Nephron progenitor cell (in vitro differentiated cells): Measurements from ENCODE around the gene IER3IP1.
A peak's percentile ranks its signal among the peaks of the same experiment; 100 is the strongest.

ENCODE experiments used
- DNase-seq: peaks from one replicate; pipeline ENCODE4 v3.0.0; 2021
- H3K27ac Mint-ChIP-seq: 2 replicates; pipeline ENCODE4 v1.8.0; 2021; ENCODE audit warnings: mild to moderate bottlenecking, moderate library complexity, mixed read lengths
- H3K27me3 Mint-ChIP-seq: 2 replicates; pipeline ENCODE4 v1.8.0; 2021; ENCODE audit warnings: mild to moderate bottlenecking, low read depth, mixed read lengths; ENCODE audit not compliant: poor library complexity
- H3K36me3 Mint-ChIP-seq: 2 replicates; pipeline ENCODE4 v1.8.0; 2021; ENCODE audit warnings: low read depth, mixed read lengths
- H3K4me1 Mint-ChIP-seq: 2 replicates; pipeline ENCODE4 v1.8.0; 2021; ENCODE audit warnings: mixed read lengths
- H3K4me3 Mint-ChIP-seq: 2 replicates; pipeline ENCODE4 v1.8.0; 2021; ENCODE audit warnings: mild to moderate bottlenecking, moderate library complexity, mixed read lengths
- H3K9me3 Mint-ChIP-seq: 2 replicates; pipeline ENCODE4 v1.8.0; 2021; ENCODE audit warnings: mild to moderate bottlenecking, moderate library complexity, mixed read lengths
- CTCF ChIP-seq: fragments of 200-600 bp; sonication (generic); IDR thresholded peaks from 2 replicates; pipeline ENCODE4 v1.5.0; 2021; ENCODE audit warnings: antibody characterized with exemption

IER3IP1 gene

DNA sequence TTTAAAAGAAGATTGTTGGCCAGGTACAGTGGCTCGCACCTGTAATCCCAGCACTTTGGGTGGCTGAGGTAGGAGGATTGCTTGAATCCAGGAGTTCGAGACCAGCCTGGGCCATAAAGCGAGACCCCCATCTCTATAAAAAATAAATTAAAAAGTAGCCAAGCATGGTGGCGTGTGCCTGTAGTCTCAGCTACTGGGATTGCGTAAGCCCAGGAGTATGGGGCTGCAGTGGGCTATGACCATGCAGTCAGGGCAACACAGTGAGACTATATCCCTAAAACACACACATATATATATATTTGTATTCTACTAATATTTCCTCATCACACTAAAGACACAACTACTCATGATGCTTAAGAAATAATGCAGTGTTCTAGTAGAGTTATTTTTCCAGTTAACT lies 33.0 kb downstream of the IER3IP1 start:
- DNase-seq, result no peak
- H3K27ac Mint-ChIP-seq, result no peak overlapping the region
- peaks cover 48% of the 10 kb centered on the region for H3K36me3 Mint-ChIP-seq
- no peaks in the 10 kb centered on the region for H3K9me3 Mint-ChIP-seq
- H3K4me1 Mint-ChIP-seq, result no peaks in the 10 kb centered on the region
- H3K4me3 Mint-ChIP-seq, result no peak overlapping the region
- H3K27me3 Mint-ChIP-seq, result no peaks in the 10 kb centered on the region
- TF ChIP-seq CTCF, result no peak

GRCh38 chr18:47141289-47141688 lies 34.9 kb downstream of the IER3IP1 start:
- H3K27ac Mint-ChIP-seq, result peak overlapping the region; percentile 57
- H3K4me3 Mint-ChIP-seq, result no peak overlapping the region
- DNase-seq, result no peak
- no peaks in the 10 kb centered on the region for H3K27me3 Mint-ChIP-seq
- no peak for TF ChIP-seq CTCF
- H3K36me3 Mint-ChIP-seq, result peaks cover 48% of the 10 kb centered on the region
- H3K4me1 Mint-ChIP-seq, result no peaks in the 10 kb centered on the region
- H3K9me3 Mint-ChIP-seq, result no peaks in the 10 kb centered on the region

DNA sequence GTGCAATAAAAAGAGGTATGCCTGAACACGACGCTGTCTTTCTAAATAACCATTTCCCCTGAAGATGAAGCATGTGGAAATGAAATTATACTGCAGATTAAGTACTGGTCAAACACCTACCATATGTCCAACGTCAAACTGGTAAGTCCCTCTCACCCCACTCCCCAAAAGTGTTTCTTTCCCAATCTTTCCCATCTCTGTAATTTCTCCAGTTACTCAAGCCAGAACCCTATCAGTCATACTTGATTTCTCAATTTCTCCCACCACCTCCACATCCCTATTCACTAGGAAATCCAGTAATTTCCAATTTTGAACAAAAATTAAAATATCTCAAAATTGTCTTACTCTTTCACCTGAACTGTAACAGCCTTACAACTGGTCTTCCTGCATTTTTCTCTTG lies 55.0 kb downstream of the IER3IP1 start:
- H3K27ac Mint-ChIP-seq, result no peak overlapping the region
- H3K27me3 Mint-ChIP-seq, result no peaks in the 10 kb centered on the region
- H3K36me3 Mint-ChIP-seq, result peaks cover 59% of the 10 kb centered on the region
- H3K4me3 Mint-ChIP-seq, result no peak overlapping the region
- H3K9me3 Mint-ChIP-seq, result no peaks in the 10 kb centered on the region
- no peak for DNase-seq
- no peaks in the 10 kb centered on the region for H3K4me1 Mint-ChIP-seq
- TF ChIP-seq CTCF, result no peak

- Mint-ChIP-seq H3K36me3 (peaks cover 57% of the 10 kb centered on the region), H3K27ac (no peak overlapping the region), H3K9me3 (no peaks in the 10 kb centered on the region), H3K27me3 (no peaks in the 10 kb centered on the region), H3K4me1 (no peaks in the 10 kb centered on the region), H3K4me3 (no peak overlapping the region)
- no peak for DNase-seq
- TF ChIP-seq CTCF, result no peak
Observed at GRCh38 chr18:47120428-47120827, 55.7 kb downstream of the IER3IP1 start.

- DNase-seq, result no peak
- no peaks in the 10 kb centered on the region for H3K27me3 Mint-ChIP-seq
- H3K36me3 Mint-ChIP-seq, result peaks cover 55% of the 10 kb centered on the region
- no peaks in the 10 kb centered on the region for H3K9me3 Mint-ChIP-seq
- TF ChIP-seq CTCF, result no peak
- H3K27ac Mint-ChIP-seq, result no peak overlapping the region
- no peaks in the 10 kb centered on the region for H3K4me1 Mint-ChIP-seq
- no peak overlapping the region for H3K4me3 Mint-ChIP-seq
Observed at GRCh38 chr18:47118981-47119380, 57.2 kb downstream of the IER3IP1 start.

GRCh38 chr18:47115205-47115604 lies 61.0 kb downstream of the IER3IP1 start:
- H3K4me3 Mint-ChIP-seq, result no peak overlapping the region
- no peaks in the 10 kb centered on the region for H3K4me1 Mint-ChIP-seq
- peaks cover 50% of the 10 kb centered on the region for H3K36me3 Mint-ChIP-seq
- no peaks in the 10 kb centered on the region for H3K9me3 Mint-ChIP-seq
- no peak overlapping the region for H3K27ac Mint-ChIP-seq
- no peaks in the 10 kb centered on the region for H3K27me3 Mint-ChIP-seq
- TF ChIP-seq CTCF, result no peak
- DNase-seq, result no peak
